Lung (tissue), 14 donors: Measurements from ENCODE around the gene OR4A5. TPM values are rescaled to one million over a fixed set of nuclear protein-coding genes. Genes with fewer than 3 reads are reported as not detected.
"Not testable (repeated sequence)": the region's sequence is repeated elsewhere in the genome, so short reads cannot be mapped to it uniquely, and the experiment has no call there.

Source experiments
- ATAC-seq: fragments of 200-7000 bp; cut with Tn5 transposase; one replicate; pipeline ENCODE4 v1.9.1; 2020; ENCODE audit warnings: moderate number of reproducible peaks; ENCODE audit not compliant: insufficient read depth, low FRiP score
- DNase-seq, 3 donors: peaks; one replicate each; pipeline ENCODE4 v3.0.0-alpha.2; 2013 to 2017
- H3K27ac ChIP-seq, 2 donors: one replicate each; pipeline ENCODE4 v1.5.1; 2013; ENCODE audit warnings: mild to moderate bottlenecking in 2 of 2, moderate library complexity in 2 of 2, control low read depth in 1 of 2, inconsistent platforms in 1 of 2, low read depth in 1 of 2, low read length in 1 of 2
- H3K27me3 ChIP-seq, 3 donors: one replicate each; pipeline ENCODE4 v1.5.1; 2013; ENCODE audit warnings: low read length in 2 of 3; ENCODE audit not compliant: control insufficient read depth in 3 of 3, insufficient read depth in 3 of 3
- H3K36me3 ChIP-seq, 4 donors: one replicate each; pipeline ENCODE4 v1.5.1; 2013; ENCODE audit warnings: low read length in 4 of 4, mild to moderate bottlenecking in 1 of 4, moderate library complexity in 1 of 4; ENCODE audit not compliant: control insufficient read depth in 4 of 4, insufficient read depth in 4 of 4
- H3K4me1 ChIP-seq, 5 donors: one replicate each; pipeline ENCODE4 v1.5.1; 2013; ENCODE audit warnings: low read length in 5 of 5, mild to moderate bottlenecking in 2 of 5, moderate library complexity in 1 of 5; ENCODE audit not compliant: control insufficient read depth in 5 of 5, insufficient read depth in 5 of 5
- H3K4me3 ChIP-seq: one replicate; pipeline ENCODE4 v1.5.1; 2013; ENCODE audit warnings: mild to moderate bottlenecking, control low read depth, moderate library complexity
- H3K9ac ChIP-seq, 2 donors: one replicate each; pipeline ENCODE4 v1.5.1; 2013; ENCODE audit warnings: low read length in 2 of 2, control low read depth in 1 of 2; ENCODE audit not compliant: insufficient read depth in 1 of 2
- H3K9me3 ChIP-seq, 4 donors: one replicate each; pipeline ENCODE4 v1.5.1; 2013; ENCODE audit warnings: low read length in 3 of 4, mild to moderate bottlenecking in 1 of 4, moderate library complexity in 1 of 4; ENCODE audit not compliant: control insufficient read depth in 4 of 4, insufficient read depth in 3 of 4
- WGBS, 2 donors: extraction: QIAGEN DNeasy Blood & Tissue Kit; methylation state at CpG; one replicate each; pipeline ENCODE4 v1.1.7; 2013; 5-methylcytosine and 5-hydroxymethylcytosine counted together
- long read RNA-seq, 5 donors: transcript quantifications; one replicate each; lab custom pipeline, GENCODE V29; 2026
- polyA plus RNA-seq, 2 donors: library from polyadenylated mRNA; stranded (reverse); fragments of 200-250 nt; gene quantifications; one replicate each; pipeline ENCODE4 v1.2.1, GENCODE V29; 2013
- total RNA-seq, 2 donors: library from RNA; depleted of rRNA in 1 of 2; stranded (reverse); fragments of >200 nt in 1 of 2; gene quantifications; one replicate each; pipeline ENCODE4 v1.2.1, GENCODE V29; 2014 to 2021
- donor health status: Bipolar disorder and iron deficiency.
- donor health status: healthy.
- donor health status: DM: yes; HTN: yes; CAD: no.

Gene OR4A5, protein sequence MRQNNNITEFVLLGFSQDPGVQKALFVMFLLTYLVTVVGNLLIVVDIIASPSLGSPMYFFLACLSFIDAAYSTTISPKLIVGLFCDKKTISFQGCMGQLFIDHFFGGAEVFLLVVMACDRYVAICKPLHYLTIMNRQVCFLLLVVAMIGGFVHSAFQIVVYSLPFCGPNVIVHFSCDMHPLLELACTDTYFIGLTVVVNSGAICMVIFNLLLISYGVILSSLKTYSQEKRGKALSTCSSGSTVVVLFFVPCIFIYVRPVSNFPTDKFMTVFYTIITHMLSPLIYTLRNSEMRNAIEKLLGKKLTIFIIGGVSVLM
- total RNA-seq: not detected
- polyA plus RNA-seq: not detected
- long read RNA-seq, donor 1: 0 reads
- long read RNA-seq, donor 2: 0 reads
- long read RNA-seq, donor 3: 0 reads
- long read RNA-seq, donor 4: 0 reads
- long read RNA-seq, donor 5: 0 reads

DNA sequence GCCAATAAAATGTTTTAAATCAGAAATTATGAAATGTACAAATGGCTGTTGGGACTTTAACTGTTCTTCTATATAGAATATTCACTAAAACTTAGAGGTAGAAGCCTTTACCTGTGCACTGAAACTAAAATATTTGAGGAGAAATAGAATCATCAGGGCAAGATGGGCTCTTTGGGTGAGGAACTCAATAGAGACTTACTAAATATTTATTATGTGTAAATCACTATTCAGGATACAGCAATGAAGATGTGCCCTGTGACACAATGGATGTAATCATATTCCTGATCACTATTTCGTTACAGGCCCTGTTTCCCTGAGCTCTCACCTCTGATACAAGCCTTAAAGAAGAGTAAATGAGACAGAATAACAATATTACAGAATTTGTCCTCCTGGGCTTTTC is at the start of gene OR4A5:
Gene OR4A5, plus strand, starts transcription at position 301 of the 400 bp plus-strand sequence. Its CDS starts 53 bp downstream, at position 354.
- not testable (repeated sequence) for ATAC-seq, DNase-seq, H3K36me3 ChIP-seq, H3K9me3 ChIP-seq, H3K4me3 ChIP-seq, H3K27ac ChIP-seq, H3K27me3 ChIP-seq, H3K9ac ChIP-seq, H3K4me1 ChIP-seq
- WGBS, 2 donors: 0 to 13% methylated on average over 1 of the region's 1 CpG

DNA sequence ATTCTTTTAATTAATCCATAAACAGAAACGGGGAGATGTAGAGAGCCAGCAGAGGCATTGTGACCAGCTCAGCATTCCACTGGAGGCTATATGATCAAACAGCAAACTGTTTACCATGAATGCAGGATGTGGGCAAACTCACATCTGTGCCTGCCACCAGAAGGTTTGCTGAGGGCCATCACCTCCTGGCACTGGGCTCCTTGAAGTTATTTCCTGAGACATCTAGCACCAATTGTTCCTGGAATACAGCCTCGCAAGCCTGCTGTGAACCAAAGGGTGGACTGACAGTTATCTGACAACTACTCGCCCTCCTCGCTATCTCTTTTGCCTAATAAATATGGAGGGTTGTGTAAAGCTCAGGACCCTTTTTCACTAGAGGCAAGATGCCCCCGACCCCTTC is 13.5 kb downstream of the OR4A5 start:
- H3K27me3 ChIP-seq, H3K36me3 ChIP-seq, H3K4me1 ChIP-seq, H3K27ac ChIP-seq, ATAC-seq, DNase-seq, H3K9me3 ChIP-seq, H3K9ac ChIP-seq, H3K4me3 ChIP-seq: not testable (repeated sequence)
- WGBS, 2 donors: 65 to 68% methylated on average over 5 of the region's 5 CpGs

Other genes starting within 250 kb of the OR4A5 start
- not detected for gene OR4C46, start 102.8 kb upstream of the OR4A5 start, total RNA-seq
- not detected for gene OR4C46, start 102.8 kb upstream of the OR4A5 start, polyA plus RNA-seq